Mesenchymal stem cell (in vitro differentiated cells and primary cell): ENCODE measurements around the gene STX2.

Experiments
- DNase-seq: peaks from one replicate; pipeline ENCODE4 v3.0.0-alpha.2; 2013
- H2AFZ ChIP-seq: one replicate; pipeline ENCODE4 v1.6.1; 2013; ENCODE audit warnings: low read depth, mild to moderate bottlenecking, control low read depth, inconsistent platforms, low read length, moderate library complexity
- H2AK5ac ChIP-seq: 2 replicates; pipeline ENCODE4 v1.6.1; 2013; ENCODE audit warnings: low read length, moderate library complexity, mild to moderate bottlenecking, inconsistent platforms; ENCODE audit not compliant: severe bottlenecking
- H2BK120ac ChIP-seq: one replicate; pipeline ENCODE4 v1.6.1; 2013; ENCODE audit warnings: low read depth, mild to moderate bottlenecking, inconsistent platforms, low read length, moderate library complexity
- H2BK12ac ChIP-seq, 2 experiments: one replicate each; pipeline ENCODE4 v1.6.1; 2013; ENCODE audit warnings: inconsistent platforms in 2 of 2, low read length in 2 of 2, mild to moderate bottlenecking in 2 of 2, moderate library complexity in 2 of 2, control low read depth in 1 of 2
- H2BK15ac ChIP-seq: one replicate; pipeline ENCODE4 v1.6.1; 2013; ENCODE audit warnings: mild to moderate bottlenecking, low read depth, inconsistent platforms; ENCODE audit not compliant: poor library complexity, severe bottlenecking
- H2BK5ac ChIP-seq: 2 replicates; pipeline ENCODE4 v1.6.1; 2013; ENCODE audit warnings: low read depth, mild to moderate bottlenecking, low read length, control low read depth, inconsistent platforms; ENCODE audit not compliant: poor library complexity, severe bottlenecking
- H3K14ac ChIP-seq, 2 experiments: one replicate each; pipeline ENCODE4 v1.6.1; 2013; ENCODE audit warnings: inconsistent platforms in 2 of 2, low read length in 2 of 2, control low read depth in 1 of 2, mild to moderate bottlenecking in 1 of 2, moderate library complexity in 1 of 2
- H3K18ac ChIP-seq, 2 experiments: one replicate each; pipeline ENCODE4 v1.6.1; 2013; ENCODE audit warnings: inconsistent platforms in 2 of 2, low read length in 2 of 2, control low read depth in 1 of 2, low read depth in 1 of 2, mild to moderate bottlenecking in 1 of 2
- H3K23ac ChIP-seq, 2 experiments: one replicate each; pipeline ENCODE4 v1.6.1; 2013; ENCODE audit warnings: inconsistent platforms in 2 of 2, low read length in 2 of 2, mild to moderate bottlenecking in 2 of 2, moderate library complexity in 2 of 2, control low read depth in 1 of 2
- H3K27ac ChIP-seq: 2 replicates; pipeline ENCODE4 v1.5.1; 2013; ENCODE audit warnings: mild to moderate bottlenecking, moderate library complexity, low read length, control low read depth, inconsistent platforms; ENCODE audit not compliant: poor library complexity, severe bottlenecking
- H3K27me3 ChIP-seq, 2 experiments: 2 replicates each; pipeline versions ENCODE4 v1.6.1 to v1.7.0; 2013; ENCODE audit warnings: low read length in 2 of 2, mild to moderate bottlenecking in 2 of 2, moderate library complexity in 2 of 2, control low read depth in 1 of 2, inconsistent platforms in 1 of 2; ENCODE audit not compliant: control insufficient read depth in 1 of 2, insufficient read depth in 1 of 2
- H3K36me3 ChIP-seq, 2 experiments: 2 replicates each; pipeline versions ENCODE4 v1.6.1 to v1.7.0; 2013; ENCODE audit warnings: low read length in 2 of 2, control low read depth in 1 of 2, inconsistent platforms in 1 of 2, low read depth in 1 of 2, mild to moderate bottlenecking in 1 of 2; ENCODE audit not compliant: insufficient read depth in 2 of 2, control insufficient read depth in 1 of 2
- H3K4ac ChIP-seq, 2 experiments: one replicate each; pipeline ENCODE4 v1.6.1; 2013; ENCODE audit warnings: inconsistent platforms in 2 of 2, low read length in 2 of 2, mild to moderate bottlenecking in 2 of 2, moderate library complexity in 2 of 2, control low read depth in 1 of 2, low read depth in 1 of 2
- H3K4me1 ChIP-seq: 2 replicates; pipeline ENCODE4 v1.6.1; 2013; ENCODE audit warnings: low read depth, low read length, control low read depth; ENCODE audit not compliant: control insufficient read depth, insufficient read depth
- H3K4me2 ChIP-seq: 2 replicates; pipeline ENCODE4 v1.6.1; 2013; ENCODE audit warnings: low read length, mild to moderate bottlenecking, inconsistent platforms; ENCODE audit not compliant: poor library complexity, severe bottlenecking
- H3K4me3 ChIP-seq, 2 experiments: 2 replicates each; pipeline versions ENCODE4 v1.5.1 to v1.7.0; 2013; ENCODE audit warnings: low read length in 2 of 2, mild to moderate bottlenecking in 2 of 2, control low read depth in 1 of 2, low read depth in 1 of 2; ENCODE audit not compliant: insufficient read depth in 1 of 2
- H3K79me1 ChIP-seq: replicated peaks from 2 replicates; pipeline ENCODE4 v1.6.1; 2013; ENCODE audit warnings: mild to moderate bottlenecking, control low read depth, low read length, inconsistent platforms; ENCODE audit not compliant: poor library complexity, severe bottlenecking
- H3K9ac ChIP-seq: 2 replicates; pipeline ENCODE4 v1.7.0; 2013; ENCODE audit warnings: mild to moderate bottlenecking, low read length, moderate library complexity
- H3K9me3 ChIP-seq: 2 replicates; pipeline ENCODE4 v1.7.0; 2013; ENCODE audit warnings: mild to moderate bottlenecking, low read length; ENCODE audit not compliant: control insufficient read depth
- H4K8ac ChIP-seq: one replicate; pipeline ENCODE4 v1.6.1; 2013; ENCODE audit warnings: inconsistent platforms, mild to moderate bottlenecking, low read length, moderate library complexity
- H4K91ac ChIP-seq: one replicate; pipeline ENCODE4 v1.6.1; 2013; ENCODE audit warnings: mild to moderate bottlenecking, low read length, inconsistent platforms
- WGBS: methylation state at CpG from one replicate; pipeline ENCODE4 v1.1.7; 2013; ENCODE audit warnings: mixed read lengths; 5-methylcytosine and 5-hydroxymethylcytosine counted together

The STX2 gene

GRCh38 chr12:130827432-130827831, 11.6 kb downstream of the STX2 start:
- H3K27ac ChIP-seq: peak overlapping the region; percentile 69
- H3K23ac ChIP-seq: no peak overlapping the region
- peaks cover 25% of the 10 kb centered on the region for H3K4me1 ChIP-seq
- WGBS: 62% methylated on average over 3 of the region's 3 CpGs
- H4K8ac ChIP-seq: no peak overlapping the region
- H2BK12ac ChIP-seq: no peak overlapping the region
- H2BK120ac ChIP-seq: no peak overlapping the region
- no peak overlapping the region for H2AFZ ChIP-seq
- H3K4me3 ChIP-seq: no peak overlapping the region
- no peaks in the 10 kb centered on the region for H3K9me3 ChIP-seq
- no peak overlapping the region for H3K4ac ChIP-seq
- H4K91ac ChIP-seq: no peak overlapping the region
- H3K79me1 ChIP-seq: peaks cover 35% of the 10 kb centered on the region
- H2BK5ac ChIP-seq: no peak overlapping the region
- H3K4me2 ChIP-seq: no peak overlapping the region
- no peak overlapping the region for H3K14ac ChIP-seq
- H2BK15ac ChIP-seq: no peak overlapping the region
- peaks cover 22 to 27% of the 10 kb centered on the region in 2 experiments for H3K36me3 ChIP-seq
- no peak overlapping the region for H3K9ac ChIP-seq
- H2AK5ac ChIP-seq: no peak overlapping the region
- no peaks in the 10 kb centered on the region for H3K27me3 ChIP-seq
- peak; percentile 60 for DNase-seq
- no peak overlapping the region for H3K18ac ChIP-seq

GRCh38 chr12:130826151-130826801, 12.8 kb downstream of the STX2 start:
- H3K4ac ChIP-seq: no peak overlapping the region
- no peaks in the 10 kb centered on the region for H3K9me3 ChIP-seq
- no peak overlapping the region for H2BK5ac ChIP-seq
- H3K27me3 ChIP-seq: no peaks in the 10 kb centered on the region
- H2BK12ac ChIP-seq: no peak overlapping the region
- H3K4me3 ChIP-seq: no peak overlapping the region
- H4K91ac ChIP-seq: no peak overlapping the region
- H2BK15ac ChIP-seq: no peak overlapping the region
- H4K8ac ChIP-seq: peak overlapping the region; percentile 35
- H3K18ac ChIP-seq: peak overlapping the region in 1 of 2 experiments; percentile 23
- no peak overlapping the region for H3K4me2 ChIP-seq
- H3K27ac ChIP-seq: peak overlapping the region; percentile 69
- peaks cover 33% of the 10 kb centered on the region for H3K79me1 ChIP-seq
- no peak overlapping the region for H2AFZ ChIP-seq
- H2BK120ac ChIP-seq: no peak overlapping the region
- H3K14ac ChIP-seq: no peak overlapping the region
- 78% methylated on average over 18 of the region's 21 CpGs for WGBS
- H3K4me1 ChIP-seq: peaks cover 18% of the 10 kb centered on the region
- H2AK5ac ChIP-seq: peak overlapping the region; percentile 50
- no peak overlapping the region for H3K23ac ChIP-seq
- peaks cover 24 to 38% of the 10 kb centered on the region in 2 experiments for H3K36me3 ChIP-seq
- DNase-seq: peak; percentile 37
- no peak overlapping the region for H3K9ac ChIP-seq

- no peak for DNase-seq
- Histone ChIP-seq H3K9ac (no peak overlapping the region), H3K23ac (no peak overlapping the region), H3K36me3 (peaks cover 28 to 44% of the 10 kb centered on the region in 2 experiments), H3K27ac (peak overlapping the region; percentile 69), H2BK12ac (no peak overlapping the region), H3K4me1 (peaks cover 17% of the 10 kb centered on the region), H3K27me3 (no peaks in the 10 kb centered on the region), H3K4ac (no peak overlapping the region), H2AK5ac (peak overlapping the region; percentile 15), H3K18ac (no peak overlapping the region), H3K14ac (no peak overlapping the region), H2AFZ (no peak overlapping the region), H2BK5ac (no peak overlapping the region), H3K4me3 (no peak overlapping the region), H4K91ac (no peak overlapping the region), H3K9me3 (no peaks in the 10 kb centered on the region), H2BK15ac (no peak overlapping the region), H3K79me1 (peaks cover 33% of the 10 kb centered on the region), H3K4me2 (no peak overlapping the region), H2BK120ac (no peak overlapping the region), H4K8ac (no peak overlapping the region)
- 97% methylated on average over 4 of the region's 6 CpGs for WGBS
Measured at GRCh38 chr12:130825771-130826150, 13.3 kb downstream of the STX2 start.

- H3K4ac ChIP-seq: no peak overlapping the region
- no peak for DNase-seq
- no peak overlapping the region for H3K23ac ChIP-seq
- peaks cover 8% of the 10 kb centered on the region for H3K4me1 ChIP-seq
- no peak overlapping the region for H3K27ac ChIP-seq
- no peak overlapping the region for H2BK15ac ChIP-seq
- no peak overlapping the region for H3K4me2 ChIP-seq
- peaks cover 39% of the 10 kb centered on the region for H3K79me1 ChIP-seq
- H4K91ac ChIP-seq: no peak overlapping the region
- H3K9me3 ChIP-seq: no peaks in the 10 kb centered on the region
- H3K27me3 ChIP-seq: no peaks in the 10 kb centered on the region
- H4K8ac ChIP-seq: no peak overlapping the region
- peak overlapping the region; percentile 48 for H3K9ac ChIP-seq
- no peak overlapping the region for H3K18ac ChIP-seq
- WGBS: 95% methylated on average over 11 of the region's 12 CpGs
- H2AK5ac ChIP-seq: no peak overlapping the region
- peaks cover 47 to 62% of the 10 kb centered on the region in 2 experiments for H3K36me3 ChIP-seq
- no peak overlapping the region for H2AFZ ChIP-seq
- no peak overlapping the region for H2BK12ac ChIP-seq
- no peak overlapping the region for H3K4me3 ChIP-seq
- no peak overlapping the region for H2BK120ac ChIP-seq
- H3K14ac ChIP-seq: no peak overlapping the region
- H2BK5ac ChIP-seq: no peak overlapping the region
Measured at GRCh38 chr12:130819681-130820080, 19.4 kb downstream of the STX2 start.
